Vagina (tissue), 2 donors: Measurements from ENCODE around the gene IFNA7. TPM values are rescaled to one million over a fixed set of nuclear protein-coding genes. Genes with fewer than 3 reads are reported as not detected.
"Not testable (repeated sequence)": the region's sequence is repeated elsewhere in the genome, so short reads cannot be mapped to it uniquely, and the experiment has no call there.

Experiments
- DNase-seq, 2 donors: peaks; one replicate each; pipeline ENCODE4 v3.0.0-alpha.2; 2017; ENCODE audit errors: extremely low spot score in 2 of 2
- H3K27ac ChIP-seq: fragments of 200-600 bp; sonication (generic); one replicate; pipeline ENCODE4 v1.5.1; 2019
- H3K27me3 ChIP-seq: fragments of 200-600 bp; sonication (generic); one replicate; pipeline ENCODE4 v1.5.1; 2019
- H3K36me3 ChIP-seq, 2 donors: fragments of 200-600 bp; sonication (generic); one replicate each; pipeline ENCODE4 v1.5.1; 2017 to 2019
- H3K4me1 ChIP-seq: fragments of 200-600 bp; sonication (generic); one replicate; pipeline ENCODE4 v1.5.1; 2019
- H3K4me3 ChIP-seq, 2 donors: fragments of 200-600 bp; sonication (generic); 1 replicate in 1 of 2; 2 replicates in 1 of 2; pipeline ENCODE4 v1.5.1; 2016 to 2019
- H3K9me3 ChIP-seq: fragments of 200-600 bp; sonication (generic); one replicate; pipeline ENCODE4 v1.5.1; 2019
- CTCF ChIP-seq, 3 experiments: fragments of 450-650 bp in 2 of 3; fragments of 200-600 bp in 1 of 3; sonication (generic) in 1 of 3; IDR thresholded peaks; one replicate each; pipeline ENCODE4 v1.5.1; 2017 to 2019; ENCODE audit warnings: antibody characterized with exemption in 3 of 3, mild to moderate bottlenecking in 2 of 3, moderate library complexity in 2 of 3
- POLR2A ChIP-seq, 2 donors: fragments of 450-650 bp; IDR thresholded peaks; one replicate each; pipeline ENCODE4 v1.6.1; 2017; ENCODE audit warnings: antibody characterized with exemption in 2 of 2, mild to moderate bottlenecking in 2 of 2, moderate library complexity in 2 of 2
- POLR2AphosphoS5 ChIP-seq, 2 donors: sonication (generic); formaldehyde crosslinking; IDR thresholded peaks; one replicate each; pipeline ENCODE4 v1.9.0; 2017; ENCODE audit warnings: antibody characterized with exemption in 2 of 2, mild to moderate bottlenecking in 2 of 2, low read depth in 1 of 2; ENCODE audit not compliant: insufficient read depth in 1 of 2
- intact Hi-C: fragments of 100-400 bp; cut with DNase I; formaldehyde crosslinking; loops from one replicate; pipeline ENCODE4 v1.15.1; 2023
- total RNA-seq: library from RNA; depleted of rRNA; stranded (reverse); fragments of >200 nt; gene quantifications from one replicate; pipeline ENCODE4 v1.2.3, GENCODE V29; 2016

Gene IFNA7
- total RNA-seq, 1 donor from 2014 or later = not detected

DNA sequence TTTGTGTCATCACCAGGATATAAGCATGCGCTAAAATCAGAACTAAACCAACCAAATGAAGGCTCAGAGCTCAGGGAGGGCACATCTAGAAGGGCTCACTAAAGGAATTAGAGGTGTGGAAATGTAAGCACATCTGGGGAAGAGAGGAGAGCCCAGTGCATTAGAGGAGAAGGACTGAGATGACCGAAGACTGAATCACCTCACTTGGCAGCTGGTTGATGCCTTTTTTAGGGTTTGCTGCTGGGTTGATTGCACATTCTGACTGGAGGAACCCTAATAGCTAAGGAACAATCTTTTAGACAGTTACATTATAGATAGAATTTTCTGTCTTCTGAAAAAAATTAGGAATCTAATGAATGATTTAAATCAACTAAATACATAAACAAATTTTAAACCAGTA lies 27.3 kb downstream of the IFNA7 start:
- TF ChIP-seq POLR2AphosphoS5 (IDR thresholded peaks at IDR 0.05; ENCODE audit: insufficient read depth in 1 of 2, low read depth in 1 of 2) (no peak), POLR2A (IDR thresholded peaks at IDR 0.05) (no peak), CTCF (IDR thresholded peaks at IDR 0.05) (no peak)
- H3K4me3 ChIP-seq = no peak overlapping the region
- no peaks in the 10 kb centered on the region for H3K27me3 ChIP-seq
- H3K9me3 ChIP-seq = no peaks in the 10 kb centered on the region
- no peaks in the 10 kb centered on the region for H3K36me3 ChIP-seq
- no peak overlapping the region for H3K27ac ChIP-seq
- H3K4me1 ChIP-seq = no peaks in the 10 kb centered on the region
- no peak for DNase-seq
- intact Hi-C loops = no loop called here

GRCh38 chr9:21172156-21172555 lies 29.8 kb downstream of the IFNA7 start:
- H3K9me3 ChIP-seq = no peaks in the 10 kb centered on the region
- H3K36me3 ChIP-seq = no peaks in the 10 kb centered on the region
- TF ChIP-seq CTCF (IDR thresholded peaks at IDR 0.05) (no peak), POLR2AphosphoS5 (IDR thresholded peaks at IDR 0.05; ENCODE audit: insufficient read depth in 1 of 2, low read depth in 1 of 2) (no peak), POLR2A (IDR thresholded peaks at IDR 0.05) (no peak)

DNA sequence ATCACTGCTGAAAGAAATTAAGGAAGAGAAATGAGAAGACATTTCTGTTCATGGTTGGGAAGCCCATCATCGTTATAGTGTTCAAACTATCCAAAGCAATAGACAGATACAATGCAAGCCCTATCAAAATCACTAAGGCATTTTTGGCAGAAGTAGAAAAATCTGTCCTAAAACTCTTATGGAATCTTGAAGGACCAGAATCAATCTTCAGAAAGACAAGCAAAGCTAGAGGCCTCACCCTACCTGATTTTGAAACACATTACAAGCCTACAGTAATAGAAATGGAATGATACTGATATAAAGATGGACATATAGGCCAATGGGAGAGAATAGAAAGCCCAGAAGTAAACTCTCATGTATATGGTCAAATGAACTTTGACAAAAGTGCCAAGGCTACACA lies 30.7 kb downstream of the IFNA7 start:
- no peaks in the 10 kb centered on the region for H3K9me3 ChIP-seq
- no peak overlapping the region for H3K4me3 ChIP-seq
- no peak overlapping the region for H3K27ac ChIP-seq
- DNase-seq = no peak
- no peaks in the 10 kb centered on the region for H3K36me3 ChIP-seq
- no peaks in the 10 kb centered on the region for H3K4me1 ChIP-seq
- intact Hi-C loops = no loop called here
- H3K27me3 ChIP-seq = no peaks in the 10 kb centered on the region
- TF ChIP-seq POLR2AphosphoS5 (IDR thresholded peaks at IDR 0.05; ENCODE audit: insufficient read depth in 1 of 2, low read depth in 1 of 2) = no peak
- no peak for TF ChIP-seq POLR2A (IDR thresholded peaks at IDR 0.05)
- TF ChIP-seq CTCF (IDR thresholded peaks at IDR 0.05) = no peak

More at GRCh38 chr9:21172156-21172555, 29.8 kb downstream of the IFNA7 start:
- H3K27ac ChIP-seq = no peak overlapping the region
- DNase-seq = no peak
- intact Hi-C loops = no loop called here
- H3K27me3 ChIP-seq = no peaks in the 10 kb centered on the region
- no peaks in the 10 kb centered on the region for H3K4me1 ChIP-seq
- no peak overlapping the region for H3K4me3 ChIP-seq

GRCh38 chr9:21166560-21166959 lies 35.4 kb downstream of the IFNA7 start, which contains the start of gene IFNA21:
IFNA21 (minus strand) TSS chr9:21166660; CDS start chr9:21166612, 48 bp downstream.
- H3K36me3 ChIP-seq, H3K4me3 ChIP-seq, H3K27me3 ChIP-seq, H3K27ac ChIP-seq, H3K4me1 ChIP-seq, H3K9me3 ChIP-seq, DNase-seq, intact Hi-C loops: not testable (repeated sequence)

- Histone ChIP-seq H3K4me1 (no peaks in the 10 kb centered on the region), H3K36me3 (no peaks in the 10 kb centered on the region), H3K4me3 (no peak overlapping the region), H3K27ac (no peak overlapping the region), H3K27me3 (no peaks in the 10 kb centered on the region), H3K9me3 (no peaks in the 10 kb centered on the region)
- intact Hi-C loops = no loop called here
- no peak for DNase-seq
- no peak for TF ChIP-seq POLR2AphosphoS5 (IDR thresholded peaks at IDR 0.05; ENCODE audit: insufficient read depth in 1 of 2, low read depth in 1 of 2)
Measured at GRCh38 chr9:21165516-21165915, 36.5 kb downstream of the IFNA7 start.

DNA sequence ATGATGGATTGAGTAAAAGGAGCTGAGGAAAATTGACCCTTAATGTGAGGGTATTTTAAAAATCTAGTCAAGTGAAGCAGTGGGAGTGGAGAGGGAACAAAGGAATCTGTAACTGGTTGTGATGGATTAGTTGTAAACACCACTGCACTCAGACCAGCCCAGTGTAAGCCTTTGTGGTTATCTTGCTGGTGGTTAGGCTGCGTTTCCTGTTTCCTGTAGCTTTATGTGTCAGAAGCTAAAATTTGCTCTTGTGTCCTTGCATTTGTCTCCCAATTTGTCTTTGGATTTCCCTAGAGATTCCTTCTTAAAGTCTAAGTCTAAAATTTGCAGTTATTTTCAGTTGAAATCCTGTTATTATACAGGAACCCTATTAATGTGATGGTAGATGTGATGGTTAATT lies 41.8 kb downstream of the IFNA7 start:
- TF ChIP-seq CTCF (IDR thresholded peaks at IDR 0.05) = no peak
- no peak for TF ChIP-seq POLR2AphosphoS5 (IDR thresholded peaks at IDR 0.05; ENCODE audit: insufficient read depth in 1 of 2, low read depth in 1 of 2)
- no peak for TF ChIP-seq POLR2A (IDR thresholded peaks at IDR 0.05)
- H3K4me3 ChIP-seq = no peak overlapping the region
- no peaks in the 10 kb centered on the region for H3K9me3 ChIP-seq
- DNase-seq = no peak
- no peaks in the 10 kb centered on the region for H3K27me3 ChIP-seq
- no peak overlapping the region for H3K27ac ChIP-seq
- intact Hi-C loops = no loop called here
- no peaks in the 10 kb centered on the region for H3K4me1 ChIP-seq
- H3K36me3 ChIP-seq = no peaks in the 10 kb centered on the region
